ENCODE measurements around the gene FLOT2.

Gene FLOT2

DNA sequence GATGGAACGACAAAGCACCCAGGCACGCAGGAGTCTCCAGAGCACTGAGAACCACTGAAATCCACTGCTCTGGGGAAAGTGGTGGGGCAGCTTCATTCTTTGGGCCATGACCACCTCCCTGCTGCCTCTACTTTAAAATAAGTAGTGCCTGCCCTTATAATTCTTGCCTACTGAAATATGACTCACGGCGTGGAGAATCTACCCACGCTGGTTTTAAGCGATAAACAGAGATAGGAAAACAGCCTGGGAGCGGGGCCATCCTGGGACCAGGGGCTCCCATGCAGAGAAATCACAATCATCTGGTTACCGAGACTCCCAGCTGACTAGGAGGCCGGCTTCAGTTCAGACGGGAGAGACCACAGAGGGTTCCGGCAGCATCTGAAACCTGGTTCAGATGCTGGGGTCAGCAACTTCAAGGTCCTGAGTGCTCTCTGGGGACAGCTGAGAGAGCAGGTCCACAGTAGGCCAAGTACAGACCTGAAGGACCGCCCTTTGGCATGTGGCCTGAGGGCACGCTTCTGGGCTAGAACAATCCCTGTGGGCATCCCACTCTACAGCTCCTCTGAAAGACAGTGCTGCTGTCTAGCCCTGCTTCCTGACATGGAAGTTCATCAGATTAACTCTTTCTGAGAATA lies 14.0 kb upstream of the FLOT2 start:
- H3K4me1 ChIP-seq = no peaks in the 10 kb centered on the region
- H3K4me3 ChIP-seq (ENCODE audit: low read depth, low read length) = no peak overlapping the region
- H2AFZ ChIP-seq = no peak overlapping the region
- no peak overlapping the region for H3K9ac ChIP-seq
- H3K27ac ChIP-seq = no peak overlapping the region
- H3K79me2 ChIP-seq = peaks cover 8% of the 10 kb centered on the region
- TF ChIP-seq, protein P1, sequence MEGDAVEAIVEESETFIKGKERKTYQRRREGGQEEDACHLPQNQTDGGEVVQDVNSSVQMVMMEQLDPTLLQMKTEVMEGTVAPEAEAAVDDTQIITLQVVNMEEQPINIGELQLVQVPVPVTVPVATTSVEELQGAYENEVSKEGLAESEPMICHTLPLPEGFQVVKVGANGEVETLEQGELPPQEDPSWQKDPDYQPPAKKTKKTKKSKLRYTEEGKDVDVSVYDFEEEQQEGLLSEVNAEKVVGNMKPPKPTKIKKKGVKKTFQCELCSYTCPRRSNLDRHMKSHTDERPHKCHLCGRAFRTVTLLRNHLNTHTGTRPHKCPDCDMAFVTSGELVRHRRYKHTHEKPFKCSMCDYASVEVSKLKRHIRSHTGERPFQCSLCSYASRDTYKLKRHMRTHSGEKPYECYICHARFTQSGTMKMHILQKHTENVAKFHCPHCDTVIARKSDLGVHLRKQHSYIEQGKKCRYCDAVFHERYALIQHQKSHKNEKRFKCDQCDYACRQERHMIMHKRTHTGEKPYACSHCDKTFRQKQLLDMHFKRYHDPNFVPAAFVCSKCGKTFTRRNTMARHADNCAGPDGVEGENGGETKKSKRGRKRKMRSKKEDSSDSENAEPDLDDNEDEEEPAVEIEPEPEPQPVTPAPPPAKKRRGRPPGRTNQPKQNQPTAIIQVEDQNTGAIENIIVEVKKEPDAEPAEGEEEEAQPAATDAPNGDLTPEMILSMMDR (IDR thresholded peaks at IDR 0.05) = no peak
- H3K36me3 ChIP-seq (ENCODE audit: control insufficient read depth, insufficient read depth, low read length) = no peaks in the 10 kb centered on the region
- no peak overlapping the region for H3K4me2 ChIP-seq (ENCODE audit: low read length)
- H3K27me3 ChIP-seq (ENCODE audit: control insufficient read depth, insufficient read depth, low read length) = no peaks in the 10 kb centered on the region
- no peaks in the 10 kb centered on the region for H3K9me3 ChIP-seq (ENCODE audit: control insufficient read depth, low read length)

DNA sequence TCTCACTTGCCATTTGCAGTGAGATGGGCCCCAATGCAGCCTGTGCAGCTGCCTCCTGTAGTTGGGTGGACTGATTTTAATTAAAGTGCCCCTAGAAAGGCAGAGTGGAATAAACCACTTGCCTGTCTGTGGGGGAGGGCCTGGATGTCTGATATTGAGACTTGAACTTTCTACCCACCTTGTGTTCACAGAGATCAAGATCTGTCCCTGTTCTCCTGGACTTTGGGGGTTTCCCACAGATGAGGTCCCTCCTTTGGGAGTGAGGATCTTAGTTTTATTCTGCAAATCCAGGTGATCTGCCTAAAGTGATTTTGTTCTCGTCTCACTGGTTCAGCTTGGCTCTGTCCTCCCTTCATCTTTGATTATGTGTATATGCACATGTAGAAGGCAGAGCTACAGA lies 13.0 kb upstream of the FLOT2 start:
- TF ChIP-seq, protein P1 (IDR thresholded peaks at IDR 0.05) = no peak
- Histone ChIP-seq H3K36me3 (ENCODE audit: control insufficient read depth, insufficient read depth, low read length) (no peaks in the 10 kb centered on the region), H3K79me2 (peaks cover 8% of the 10 kb centered on the region), H3K4me2 (ENCODE audit: low read length) (no peak overlapping the region), H3K9me3 (ENCODE audit: control insufficient read depth, low read length) (no peaks in the 10 kb centered on the region), H2AFZ (no peak overlapping the region), H3K4me1 (no peaks in the 10 kb centered on the region), H3K4me3 (ENCODE audit: low read depth, low read length) (no peak overlapping the region), H3K27ac (no peak overlapping the region), H3K9ac (no peak overlapping the region), H3K27me3 (ENCODE audit: control insufficient read depth, insufficient read depth, low read length) (no peaks in the 10 kb centered on the region)

DNA sequence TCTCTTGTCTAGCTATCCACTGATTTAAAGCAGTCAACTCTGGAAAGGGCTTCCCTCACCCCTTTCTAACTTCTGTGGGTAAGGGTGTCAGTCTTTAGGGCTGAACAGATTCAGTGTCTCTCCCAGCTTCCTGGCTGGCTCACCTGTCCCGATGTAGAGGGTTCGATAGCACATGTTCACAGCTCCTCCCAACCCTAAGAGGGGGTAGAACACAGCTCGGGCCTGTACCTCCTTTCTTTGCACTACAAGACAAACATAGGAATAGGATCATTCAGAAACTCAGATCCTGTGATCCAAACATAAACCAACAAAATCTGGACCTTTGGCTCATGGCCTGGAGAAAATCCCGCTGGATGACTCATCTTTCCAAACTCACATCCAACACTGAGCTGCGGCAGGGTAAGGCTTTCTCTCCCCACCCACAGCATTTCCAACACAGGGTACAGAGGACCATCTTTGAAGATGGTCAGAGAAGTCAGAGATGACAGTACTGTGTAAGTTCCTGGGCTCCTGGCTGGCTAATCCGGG lies 11.2 kb upstream of the FLOT2 start:
- Histone ChIP-seq H3K4me3 (ENCODE audit: low read depth, low read length) (no peak overlapping the region), H3K27me3 (ENCODE audit: control insufficient read depth, insufficient read depth, low read length) (no peaks in the 10 kb centered on the region), H3K4me2 (ENCODE audit: low read length) (no peak overlapping the region), H2AFZ (no peak overlapping the region), H3K9me3 (ENCODE audit: control insufficient read depth, low read length) (no peaks in the 10 kb centered on the region), H3K79me2 (peaks cover 8% of the 10 kb centered on the region), H3K4me1 (no peaks in the 10 kb centered on the region), H3K27ac (no peak overlapping the region), H3K36me3 (ENCODE audit: control insufficient read depth, insufficient read depth, low read length) (no peaks in the 10 kb centered on the region), H3K9ac (no peak overlapping the region)
- TF ChIP-seq, protein P1 (IDR thresholded peaks at IDR 0.05) = no peak

DNA sequence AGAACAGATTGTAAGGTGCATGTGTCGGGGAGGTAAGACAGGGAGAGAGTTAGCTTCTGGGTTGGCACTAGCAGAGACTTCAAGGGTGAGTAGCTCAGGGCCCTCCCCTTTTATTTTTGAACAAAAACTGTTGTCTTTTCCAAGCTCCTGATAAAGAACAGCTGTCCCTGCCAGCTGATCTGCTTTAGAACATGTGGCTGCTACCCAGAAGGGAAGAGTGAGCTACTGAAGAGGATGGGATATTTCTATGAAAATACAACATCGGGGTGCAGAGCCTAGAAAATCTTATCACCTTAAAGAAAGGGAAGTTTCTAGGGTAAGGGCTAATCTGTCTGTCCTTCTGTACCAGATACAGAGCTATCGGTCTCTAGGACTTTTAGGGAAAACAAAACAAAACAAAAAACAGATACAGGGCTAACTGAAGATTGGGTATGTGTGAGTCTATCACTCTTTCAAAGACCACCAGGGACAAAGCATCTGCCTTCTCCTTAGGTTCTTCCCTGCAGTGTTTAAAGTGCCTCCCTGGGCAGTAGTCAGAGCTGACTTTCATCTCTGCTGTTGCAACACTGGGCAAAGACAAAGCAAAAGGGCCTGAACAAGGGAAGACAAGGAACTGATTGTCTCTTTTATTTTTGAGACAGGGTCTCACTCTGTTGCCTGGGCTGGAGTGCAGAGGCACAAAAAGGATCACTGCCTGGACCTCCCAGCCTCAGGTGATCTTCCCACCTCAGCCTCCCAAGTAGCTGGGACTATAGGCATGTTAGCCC lies 10.4 kb upstream of the FLOT2 start:
- no peaks in the 10 kb centered on the region for H3K4me1 ChIP-seq
- no peaks in the 10 kb centered on the region for H3K27me3 ChIP-seq (ENCODE audit: control insufficient read depth, insufficient read depth, low read length)
- TF ChIP-seq, protein P1 (IDR thresholded peaks at IDR 0.05) = no peak
- no peaks in the 10 kb centered on the region for H3K36me3 ChIP-seq (ENCODE audit: control insufficient read depth, insufficient read depth, low read length)
- H3K9me3 ChIP-seq (ENCODE audit: control insufficient read depth, low read length) = no peaks in the 10 kb centered on the region
- H3K9ac ChIP-seq = no peak overlapping the region
- no peak overlapping the region for H3K4me2 ChIP-seq (ENCODE audit: low read length)
- H2AFZ ChIP-seq = no peak overlapping the region
- peaks cover 8% of the 10 kb centered on the region for H3K79me2 ChIP-seq
- no peak overlapping the region for H3K27ac ChIP-seq
- no peak overlapping the region for H3K4me3 ChIP-seq (ENCODE audit: low read depth, low read length)

Measured in parathyroid adenoma (tissue), 2 donors.